HG03575 (cell line): Measurements from ENCODE around the gene SPACA4.
"Not testable (repeated sequence)": the region's sequence is repeated elsewhere in the genome, so short reads cannot be mapped to it uniquely, and the experiment has no call there.

Source experiments
- ATAC-seq: cut with Tn5 transposase; IDR thresholded peaks from one replicate; pipeline ENCODE4 v1.9.1; 2021; ENCODE audit not compliant: unreplicated experiment, insufficient number of reproducible peaks, low FRiP score; ENCODE audit errors: extremely low read depth

The SPACA4 gene

GRCh38 chr19:48606463-48607358 is at the start of gene SPACA4:
Gene SPACA4 (plus strand): TSS chr19:48606742. CDS start chr19:48606979, 237 bp downstream.
- no peak for ATAC-seq

GRCh38 chr19:48556825-48557224 is 49.7 kb upstream of the SPACA4 start:
- ATAC-seq = no peak

- no peak for ATAC-seq
These were observed 48.4 kb upstream of the SPACA4 start for GRCh38 chr19:48558018-48558684.

GRCh38 chr19:48560095-48560530 is 46.4 kb upstream of the SPACA4 start:
- no peak for ATAC-seq

GRCh38 chr19:48561412-48561811 is 45.1 kb upstream of the SPACA4 start:
- ATAC-seq = no peak

GRCh38 chr19:48565090-48565489 is 41.5 kb upstream of the SPACA4 start:
- no peak for ATAC-seq

- ATAC-seq = no peak
These were observed 38.1 kb upstream of the SPACA4 start for GRCh38 chr19:48568345-48568886.

GRCh38 chr19:48569814-48570213 is 36.7 kb upstream of the SPACA4 start:
- no peak for ATAC-seq

- no peak for ATAC-seq
These were observed 35.0 kb upstream of the SPACA4 start for GRCh38 chr19:48571378-48572162.

GRCh38 chr19:48573163-48573505 is 33.4 kb upstream of the SPACA4 start:
- no peak for ATAC-seq

GRCh38 chr19:48575931-48576622 is 30.5 kb upstream of the SPACA4 start:
- ATAC-seq = no peak

GRCh38 chr19:48577908-48578307 is 28.6 kb upstream of the SPACA4 start:
- ATAC-seq = not testable (repeated sequence)

GRCh38 chr19:48578891-48579290 is 27.7 kb upstream of the SPACA4 start:
- no peak for ATAC-seq

- no peak for ATAC-seq
These were observed 24.4 kb upstream of the SPACA4 start for GRCh38 chr19:48582168-48582567.

GRCh38 chr19:48587387-48587786 is 19.2 kb upstream of the SPACA4 start:
- no peak for ATAC-seq

GRCh38 chr19:48588670-48589401 is 17.7 kb upstream of the SPACA4 start:
- no peak for ATAC-seq

GRCh38 chr19:48591021-48591420 is 15.5 kb upstream of the SPACA4 start:
- no peak for ATAC-seq

- ATAC-seq = no peak
These were observed 11.4 kb upstream of the SPACA4 start for GRCh38 chr19:48595171-48595570.
